ENCODE results near the gene RAB3IL1.

The RAB3IL1 gene

DNA sequence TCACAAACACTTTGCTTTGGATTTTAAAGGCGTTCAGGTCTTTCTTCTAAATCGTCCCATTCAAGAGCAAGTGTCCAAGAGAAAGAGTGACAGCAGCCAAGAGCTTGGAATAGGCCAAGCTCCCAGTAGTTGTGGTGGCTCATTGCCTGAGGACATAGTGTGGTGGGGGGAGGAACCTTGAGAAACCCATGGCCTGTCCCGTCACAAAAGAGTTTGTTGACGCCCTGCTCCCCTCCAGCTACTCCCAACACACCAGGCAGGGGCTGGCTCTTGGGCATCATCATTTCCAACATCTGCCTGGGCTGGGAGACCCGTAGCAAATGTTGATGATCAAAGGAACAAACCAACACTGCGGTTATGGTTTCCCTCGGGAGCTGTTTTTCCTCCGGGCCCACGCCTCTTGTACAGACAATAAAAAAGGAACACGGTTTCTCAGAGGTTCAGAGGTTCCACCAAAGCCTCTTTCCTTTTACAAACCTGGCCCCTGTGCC, 46.8 kb downstream of the RAB3IL1 start:
- TF ChIP-seq, protein P1, sequence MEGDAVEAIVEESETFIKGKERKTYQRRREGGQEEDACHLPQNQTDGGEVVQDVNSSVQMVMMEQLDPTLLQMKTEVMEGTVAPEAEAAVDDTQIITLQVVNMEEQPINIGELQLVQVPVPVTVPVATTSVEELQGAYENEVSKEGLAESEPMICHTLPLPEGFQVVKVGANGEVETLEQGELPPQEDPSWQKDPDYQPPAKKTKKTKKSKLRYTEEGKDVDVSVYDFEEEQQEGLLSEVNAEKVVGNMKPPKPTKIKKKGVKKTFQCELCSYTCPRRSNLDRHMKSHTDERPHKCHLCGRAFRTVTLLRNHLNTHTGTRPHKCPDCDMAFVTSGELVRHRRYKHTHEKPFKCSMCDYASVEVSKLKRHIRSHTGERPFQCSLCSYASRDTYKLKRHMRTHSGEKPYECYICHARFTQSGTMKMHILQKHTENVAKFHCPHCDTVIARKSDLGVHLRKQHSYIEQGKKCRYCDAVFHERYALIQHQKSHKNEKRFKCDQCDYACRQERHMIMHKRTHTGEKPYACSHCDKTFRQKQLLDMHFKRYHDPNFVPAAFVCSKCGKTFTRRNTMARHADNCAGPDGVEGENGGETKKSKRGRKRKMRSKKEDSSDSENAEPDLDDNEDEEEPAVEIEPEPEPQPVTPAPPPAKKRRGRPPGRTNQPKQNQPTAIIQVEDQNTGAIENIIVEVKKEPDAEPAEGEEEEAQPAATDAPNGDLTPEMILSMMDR (IDR thresholded peaks at IDR 0.05; ENCODE audit: borderline replicate concordance, control extremely low read depth, extremely low read depth, insufficient read depth, missing control alignments): no peak
- no peak for DNase-seq (ENCODE audit: low spot score)
- in situ Hi-C loops (cut with MboI; ENCODE audit: low sequenced_read_pairs, unreplicated experiment): no loop called here

DNA sequence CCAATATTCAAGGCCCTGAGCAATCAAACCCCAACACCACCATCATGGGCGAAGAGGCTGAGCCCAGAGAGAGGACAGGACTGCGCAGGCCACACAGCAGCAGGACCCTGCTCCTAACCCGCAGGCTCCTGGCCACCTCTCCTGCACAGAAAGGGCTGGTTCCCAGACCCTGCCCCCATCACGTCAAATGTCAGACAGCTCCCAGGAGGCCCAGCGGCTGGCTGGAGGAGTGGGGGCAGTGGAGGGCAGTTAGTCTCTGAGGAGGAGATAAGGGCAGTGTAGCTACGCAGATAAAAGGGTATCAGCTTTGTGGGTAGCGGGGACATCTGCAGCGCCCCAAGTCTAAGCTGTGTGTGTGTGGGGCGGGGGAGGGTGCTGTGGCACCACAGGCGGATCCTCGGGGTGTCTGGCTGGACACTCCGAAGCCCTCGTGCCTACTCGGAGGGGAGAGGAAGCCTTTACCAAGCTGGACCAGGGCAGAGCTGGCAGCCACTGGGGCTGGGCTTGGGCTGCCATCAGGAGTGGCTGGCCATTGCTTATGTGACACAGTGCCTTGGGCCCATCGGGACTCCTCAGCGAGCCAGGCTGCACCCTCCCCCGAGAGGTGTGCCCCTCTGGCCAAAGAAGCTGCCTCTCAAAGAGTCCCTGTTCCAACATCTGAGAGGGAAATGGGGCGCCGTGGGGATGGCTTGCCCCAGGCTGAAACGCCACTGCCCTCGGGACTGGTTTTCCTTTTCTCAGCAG, 47.5 kb downstream of the RAB3IL1 start:
- no peak for DNase-seq (ENCODE audit: low spot score)
- in situ Hi-C loops (cut with MboI; ENCODE audit: low sequenced_read_pairs, unreplicated experiment): no loop called here
- TF ChIP-seq, protein P1 (IDR thresholded peaks at IDR 0.05; ENCODE audit: borderline replicate concordance, control extremely low read depth, extremely low read depth, insufficient read depth, missing control alignments): no peak

DNA sequence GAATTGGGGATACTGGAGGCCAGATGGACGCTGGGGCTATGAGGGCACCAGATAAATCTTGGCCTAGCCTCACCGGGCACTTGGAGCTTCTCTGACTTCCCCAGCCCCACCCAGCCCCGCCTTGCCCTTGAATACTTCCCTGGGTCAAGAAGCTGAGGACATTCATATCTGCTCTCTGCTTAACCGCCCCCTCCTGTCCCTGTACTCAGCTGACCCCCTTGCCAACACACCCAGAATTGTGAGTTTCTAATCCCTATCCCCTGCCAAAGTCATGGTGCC, 48.0 kb downstream of the RAB3IL1 start:
- DNase-seq (ENCODE audit: low spot score): no peak
- in situ Hi-C loops (cut with MboI; ENCODE audit: low sequenced_read_pairs, unreplicated experiment): no loop called here
- TF ChIP-seq, protein P1 (IDR thresholded peaks at IDR 0.05; ENCODE audit: borderline replicate concordance, control extremely low read depth, extremely low read depth, insufficient read depth, missing control alignments): no peak

DNA sequence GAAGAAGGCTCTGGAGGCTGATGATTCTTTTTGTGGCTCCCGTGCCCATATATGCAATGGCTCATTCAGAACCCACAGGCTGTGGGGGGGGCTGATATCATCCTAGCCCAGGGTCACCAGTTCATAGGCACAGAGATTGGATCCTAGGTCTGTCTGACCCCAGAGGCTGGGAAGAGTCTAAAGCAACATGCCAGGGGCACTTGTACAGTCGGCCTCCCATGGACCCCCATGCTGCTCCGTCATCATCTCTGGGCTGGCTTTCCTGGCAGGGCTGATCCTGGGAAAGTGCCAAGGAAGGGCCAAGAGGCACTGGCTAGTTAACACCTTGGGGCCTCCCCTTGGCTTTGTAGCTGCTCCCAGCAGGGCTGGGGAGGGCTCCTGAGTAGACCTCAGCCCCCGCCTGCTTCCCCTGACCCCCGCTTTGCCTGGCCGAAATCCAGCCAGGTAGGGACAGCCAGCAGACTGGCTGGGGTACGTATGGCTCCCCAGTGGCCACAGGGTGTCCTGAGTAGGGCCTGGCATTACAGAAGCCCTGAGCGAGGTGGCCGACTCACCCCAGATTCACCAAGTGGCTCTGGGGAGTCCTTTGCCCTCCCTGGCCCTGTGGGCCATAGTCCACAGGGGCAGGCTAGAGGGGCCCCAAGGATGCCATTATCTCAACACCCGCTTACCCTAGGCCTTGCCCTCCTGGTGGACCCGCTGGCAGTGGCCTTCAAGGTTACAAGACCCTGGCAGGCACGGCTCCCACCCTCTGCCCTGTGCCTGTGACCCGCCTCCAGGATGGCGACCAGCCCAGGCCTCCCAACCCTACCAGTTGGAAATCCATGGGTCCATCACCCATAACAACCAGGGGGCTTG, 48.6 kb downstream of the RAB3IL1 start:
- TF ChIP-seq, protein P1 (IDR thresholded peaks at IDR 0.05; ENCODE audit: borderline replicate concordance, control extremely low read depth, extremely low read depth, insufficient read depth, missing control alignments): no peak
- in situ Hi-C loops (cut with MboI; ENCODE audit: low sequenced_read_pairs, unreplicated experiment): no loop called here
- DNase-seq (ENCODE audit: low spot score): no peak

DNA sequence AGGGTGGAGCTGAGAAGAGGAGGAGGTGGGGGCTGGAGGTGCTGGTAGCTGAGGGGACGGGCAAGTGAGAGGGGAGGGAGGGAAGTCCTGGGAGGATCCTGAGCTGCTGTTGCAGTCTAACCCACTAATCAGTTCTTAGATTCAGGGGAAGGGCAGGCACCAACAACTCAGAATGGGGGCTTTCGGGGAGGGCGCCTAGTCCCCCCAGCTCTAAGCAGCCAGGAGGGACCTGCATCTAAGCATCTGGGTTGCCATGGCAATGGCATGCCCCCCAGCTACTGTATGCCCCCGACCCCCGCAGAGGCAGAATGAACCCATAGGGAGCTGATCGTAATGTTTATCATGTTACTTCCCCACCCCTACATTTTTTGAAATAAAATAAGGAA, 50.4 kb downstream of the RAB3IL1 start:
- TF ChIP-seq, protein P1 (IDR thresholded peaks at IDR 0.05; ENCODE audit: borderline replicate concordance, control extremely low read depth, extremely low read depth, insufficient read depth, missing control alignments): no peak
- in situ Hi-C loops (cut with MboI; ENCODE audit: low sequenced_read_pairs, unreplicated experiment): no loop called here
- DNase-seq (ENCODE audit: low spot score): no peak

DNA sequence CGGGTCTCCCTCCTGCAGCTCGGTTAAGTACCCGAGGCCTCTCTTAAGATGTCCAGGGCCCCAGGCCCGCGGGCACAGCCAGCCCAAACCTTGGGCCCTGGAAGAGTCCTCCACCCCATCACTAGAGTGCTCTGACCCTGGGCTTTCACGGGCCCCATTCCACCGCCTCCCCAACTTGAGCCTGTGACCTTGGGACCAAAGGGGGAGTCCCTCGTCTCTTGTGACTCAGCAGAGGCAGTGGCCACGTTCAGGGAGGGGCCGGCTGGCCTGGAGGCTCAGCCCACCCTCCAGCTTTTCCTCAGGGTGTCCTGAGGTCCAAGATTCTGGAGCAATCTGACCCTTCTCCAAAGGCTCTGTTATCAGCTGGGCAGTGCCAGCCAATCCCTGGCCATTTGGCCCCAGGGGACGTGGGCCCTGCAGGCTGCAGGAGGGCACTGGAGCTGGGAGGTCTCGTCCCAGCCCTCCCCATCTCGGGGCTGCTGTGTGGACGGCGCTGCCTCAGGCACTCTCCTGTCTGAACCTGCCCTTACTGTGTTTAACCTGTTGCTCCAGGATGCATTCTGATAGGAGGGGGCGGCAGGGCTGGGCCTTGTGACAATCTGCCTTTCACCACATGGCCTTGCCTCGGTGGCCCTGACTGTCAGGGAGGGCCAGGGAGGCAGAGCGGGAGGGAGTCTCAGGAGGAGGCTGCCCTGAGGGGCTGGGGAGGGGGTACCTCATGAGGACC, 51.0 kb downstream of the RAB3IL1 start:
- no peak for DNase-seq (ENCODE audit: low spot score)
- in situ Hi-C loops (cut with MboI; ENCODE audit: low sequenced_read_pairs, unreplicated experiment): no loop called here

More for the DNA sequence above, 51.0 kb downstream of the RAB3IL1 start:
- TF ChIP-seq, protein P1 (IDR thresholded peaks at IDR 0.05; ENCODE audit: borderline replicate concordance, control extremely low read depth, extremely low read depth, insufficient read depth, missing control alignments): no peak
